ENCODE measurements around the gene FSTL3. TPM values are rescaled to one million over a fixed set of nuclear protein-coding genes. Genes with fewer than 3 reads are reported as not detected.

The FSTL3 gene
- total RNA-seq, 1 experiment from 2014 or later: 6.8 TPM

DNA sequence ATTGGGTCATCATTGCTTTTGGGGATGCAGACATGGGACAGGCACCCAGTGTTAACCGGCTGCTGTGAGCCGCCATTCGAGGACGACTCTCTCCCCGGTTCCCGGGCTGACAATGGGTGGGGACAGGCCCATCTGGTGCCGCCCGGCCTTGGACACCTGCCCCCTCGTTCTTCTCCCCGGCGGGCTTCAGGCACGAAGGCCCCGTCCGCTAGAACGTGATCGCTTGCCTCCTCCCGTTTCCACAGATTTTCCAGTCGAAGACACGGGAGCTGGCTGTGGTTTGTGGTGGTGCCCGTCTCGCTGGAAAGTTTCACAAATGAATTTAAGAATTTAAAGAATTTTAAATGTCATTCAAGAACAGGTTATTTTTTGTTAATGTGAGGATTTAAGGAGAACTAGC is 34.6 kb downstream of the FSTL3 start:
- no peak overlapping the region for H3K4ac ChIP-seq (ENCODE audit: low read depth, low read length)
- no peak overlapping the region for H2BK20ac ChIP-seq (ENCODE audit: low read depth, low read length, poor library complexity, severe bottlenecking)
- Mint-ChIP-seq H3K4me1 (peaks cover 9 to 11% of the 10 kb centered on the region in 2 experiments), H3K9me3 (peaks cover 12 to 15% of the 10 kb centered on the region in 2 experiments), H3K27ac (0 out of 7 replicates have a peak overlapping the region, but pooled peaks of 1 of the 3 experiments have one; percentile 44), H3K4me3 (peak overlapping the region; percentile 33 to 39; a peak in 4 of 5 replicates), H3K36me3 (ENCODE audit: insufficient read depth in 1 of 3, low read depth in 3 of 3) (peaks cover 7 to 11% (median 10%) of the 10 kb centered on the region in 3 experiments), H3K27me3 (ENCODE audit: low read depth) (peaks cover 16% of the 10 kb centered on the region)
- H2BK12ac ChIP-seq (ENCODE audit: insufficient read length, low read depth, low read length): no peak overlapping the region
- H4K8ac ChIP-seq (replicated peaks; ENCODE audit: insufficient read length, low read depth, low read length): no peak overlapping the region
- H3K23me2 ChIP-seq (ENCODE audit: insufficient read length, low read depth, low read length, poor library complexity, severe bottlenecking): peaks cover 8% of the 10 kb centered on the region
- H3K9me3 ChIP-seq (ENCODE audit: control insufficient read depth, low read depth, low read length): no peaks in the 10 kb centered on the region
- H2BK120ac ChIP-seq (ENCODE audit: low read depth, low read length, poor library complexity, severe bottlenecking): no peak overlapping the region
- no peak overlapping the region for H2AFZ ChIP-seq (ENCODE audit: low read length)
- no peak overlapping the region for H3K23ac ChIP-seq (ENCODE audit: insufficient read length, low read depth, low read length)
- H3K27me3 ChIP-seq (ENCODE audit: insufficient read depth, low read length): no peaks in the 10 kb centered on the region
- H2BK15ac ChIP-seq (ENCODE audit: low read depth, low read length): no peak overlapping the region
- H3K18ac ChIP-seq (ENCODE audit: insufficient read length, low read depth, low read length): no peak overlapping the region
- H2AK5ac ChIP-seq (ENCODE audit: insufficient read length, low read length): no peak overlapping the region
- H3K4me2 ChIP-seq (ENCODE audit: insufficient read depth, insufficient read length, low read length): no peak overlapping the region
- no peak overlapping the region for H3T11ph ChIP-seq (ENCODE audit: low read length)
- H4K91ac ChIP-seq (ENCODE audit: insufficient read length, low read depth, low read length): no peak overlapping the region
- H3K14ac ChIP-seq (ENCODE audit: insufficient read depth, low read length): no peak overlapping the region
- no peak overlapping the region for H3K27ac ChIP-seq (ENCODE audit: insufficient read length, low read depth, low read length)
- no peaks in the 10 kb centered on the region for H3K79me2 ChIP-seq (ENCODE audit: insufficient read depth, low read length)
- H3K4me1 ChIP-seq (ENCODE audit: insufficient read depth, low read length): no peaks in the 10 kb centered on the region; the same call in 1 of the 2 replicates
- H4K20me1 ChIP-seq (ENCODE audit: control insufficient read depth, insufficient read depth, insufficient read length): no peaks in the 10 kb centered on the region
- DNase-seq: no peak
- no peak overlapping the region for H4K5ac ChIP-seq (ENCODE audit: insufficient read length, low read depth, low read length)
- no peak overlapping the region for H2BK5ac ChIP-seq (ENCODE audit: insufficient read length, low read length)
- H3K56ac ChIP-seq (ENCODE audit: insufficient read length, low read depth, low read length): no peak overlapping the region
- WGBS (ENCODE audit: extremely low coverage, insufficient read length, low lambda C conversion rate): no CpG with 5 or more reads among the region's 21 CpGs
- H3K79me1 ChIP-seq (ENCODE audit: insufficient read depth, low read depth, low read length, poor library complexity, severe bottlenecking): no peaks in the 10 kb centered on the region
- H3K9ac ChIP-seq (ENCODE audit: extremely low read depth, insufficient read length, low read length): no peak overlapping the region
- TF ChIP-seq, protein P1, sequence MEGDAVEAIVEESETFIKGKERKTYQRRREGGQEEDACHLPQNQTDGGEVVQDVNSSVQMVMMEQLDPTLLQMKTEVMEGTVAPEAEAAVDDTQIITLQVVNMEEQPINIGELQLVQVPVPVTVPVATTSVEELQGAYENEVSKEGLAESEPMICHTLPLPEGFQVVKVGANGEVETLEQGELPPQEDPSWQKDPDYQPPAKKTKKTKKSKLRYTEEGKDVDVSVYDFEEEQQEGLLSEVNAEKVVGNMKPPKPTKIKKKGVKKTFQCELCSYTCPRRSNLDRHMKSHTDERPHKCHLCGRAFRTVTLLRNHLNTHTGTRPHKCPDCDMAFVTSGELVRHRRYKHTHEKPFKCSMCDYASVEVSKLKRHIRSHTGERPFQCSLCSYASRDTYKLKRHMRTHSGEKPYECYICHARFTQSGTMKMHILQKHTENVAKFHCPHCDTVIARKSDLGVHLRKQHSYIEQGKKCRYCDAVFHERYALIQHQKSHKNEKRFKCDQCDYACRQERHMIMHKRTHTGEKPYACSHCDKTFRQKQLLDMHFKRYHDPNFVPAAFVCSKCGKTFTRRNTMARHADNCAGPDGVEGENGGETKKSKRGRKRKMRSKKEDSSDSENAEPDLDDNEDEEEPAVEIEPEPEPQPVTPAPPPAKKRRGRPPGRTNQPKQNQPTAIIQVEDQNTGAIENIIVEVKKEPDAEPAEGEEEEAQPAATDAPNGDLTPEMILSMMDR (conservative IDR thresholded peaks at IDR 0.05): no peak

All from H9 (cell line).